ENCODE data around the gene IQCH.

- TF ChIP-seq CTCF (IDR thresholded peaks at IDR 0.05) (no peak), POLR2A (IDR thresholded peaks at IDR 0.05) (no peak)
Measured at GRCh38 chr15:67256051-67256450, 1.5 kb downstream of the IQCH start.
